Keratinocyte (primary cell): ENCODE measurements around the gene SDF2L1.

Source experiments
- EZH2 ChIP-seq: IDR thresholded peaks from one replicate; pipeline ENCODE4 v1.6.1; 2012; ENCODE audit warnings: inconsistent platforms, mild to moderate bottlenecking, low read length, moderate library complexity
- TF ChIP-seq, protein P1 (sequence below), 3 experiments: IDR thresholded peaks in 1 of 3; conservative IDR thresholded peaks in 1 of 3; optimal IDR thresholded peaks in 1 of 3; 2 replicates in 2 of 3; 3 replicates in 1 of 3; pipeline versions ENCODE3 to v1.5.1; 2011; ENCODE audit warnings: low read length in 3 of 3, mild to moderate bottlenecking in 3 of 3, moderate library complexity in 2 of 3, control low read depth in 1 of 3, inconsistent platforms in 1 of 3; ENCODE audit not compliant: insufficient read depth in 2 of 3; ENCODE audit errors: extremely low read depth in 1 of 3

- TF ChIP-seq, protein P1, sequence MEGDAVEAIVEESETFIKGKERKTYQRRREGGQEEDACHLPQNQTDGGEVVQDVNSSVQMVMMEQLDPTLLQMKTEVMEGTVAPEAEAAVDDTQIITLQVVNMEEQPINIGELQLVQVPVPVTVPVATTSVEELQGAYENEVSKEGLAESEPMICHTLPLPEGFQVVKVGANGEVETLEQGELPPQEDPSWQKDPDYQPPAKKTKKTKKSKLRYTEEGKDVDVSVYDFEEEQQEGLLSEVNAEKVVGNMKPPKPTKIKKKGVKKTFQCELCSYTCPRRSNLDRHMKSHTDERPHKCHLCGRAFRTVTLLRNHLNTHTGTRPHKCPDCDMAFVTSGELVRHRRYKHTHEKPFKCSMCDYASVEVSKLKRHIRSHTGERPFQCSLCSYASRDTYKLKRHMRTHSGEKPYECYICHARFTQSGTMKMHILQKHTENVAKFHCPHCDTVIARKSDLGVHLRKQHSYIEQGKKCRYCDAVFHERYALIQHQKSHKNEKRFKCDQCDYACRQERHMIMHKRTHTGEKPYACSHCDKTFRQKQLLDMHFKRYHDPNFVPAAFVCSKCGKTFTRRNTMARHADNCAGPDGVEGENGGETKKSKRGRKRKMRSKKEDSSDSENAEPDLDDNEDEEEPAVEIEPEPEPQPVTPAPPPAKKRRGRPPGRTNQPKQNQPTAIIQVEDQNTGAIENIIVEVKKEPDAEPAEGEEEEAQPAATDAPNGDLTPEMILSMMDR (optimal IDR thresholded peaks at IDR 0.05 in 1 of 3, IDR thresholded peaks at IDR 0.05 in 1 of 3, conservative IDR thresholded peaks at IDR 0.05 in 1 of 3; ENCODE audit: extremely low read depth in 1 of 3, insufficient read depth in 2 of 3, low read length in 3 of 3), result no peak
- no peak for TF ChIP-seq EZH2
Measured at GRCh38 chr22:21685164-21685513, 43.0 kb downstream of the SDF2L1 start.
